ENCODE data around the gene IMMT.

DNA sequence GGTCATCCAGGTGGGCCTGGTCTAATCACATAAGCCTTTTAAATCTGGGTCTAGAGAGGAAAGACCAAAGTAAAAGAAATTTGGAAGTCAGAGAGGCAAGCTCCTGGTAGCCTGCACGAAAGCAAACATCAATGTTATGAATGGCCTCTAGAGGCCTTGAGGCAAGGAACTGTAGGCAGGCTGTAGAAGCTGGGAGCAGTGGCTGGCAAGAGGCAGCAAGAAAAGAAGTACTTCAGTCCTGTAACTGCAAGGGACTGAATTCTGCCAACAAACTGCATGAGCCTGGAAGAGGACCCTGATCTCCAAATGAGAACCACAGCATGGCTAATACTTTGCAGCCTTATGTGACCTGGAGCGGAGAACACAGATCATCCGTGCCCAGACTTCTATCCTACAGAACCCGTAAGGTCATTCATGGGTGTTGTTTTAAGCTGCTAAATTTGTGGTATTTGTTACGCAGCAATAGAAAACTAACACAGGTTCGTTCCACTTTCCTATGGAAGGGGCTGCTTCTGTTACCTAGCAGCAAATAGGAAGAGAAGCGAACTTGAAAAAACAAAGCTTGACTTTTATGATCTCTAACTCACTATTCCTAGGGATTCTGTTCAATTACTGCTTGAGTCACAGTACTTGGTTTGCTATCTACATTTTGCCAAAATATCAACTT, 1.2 kb downstream of the IMMT start:
- TF ChIP-seq, protein P1, sequence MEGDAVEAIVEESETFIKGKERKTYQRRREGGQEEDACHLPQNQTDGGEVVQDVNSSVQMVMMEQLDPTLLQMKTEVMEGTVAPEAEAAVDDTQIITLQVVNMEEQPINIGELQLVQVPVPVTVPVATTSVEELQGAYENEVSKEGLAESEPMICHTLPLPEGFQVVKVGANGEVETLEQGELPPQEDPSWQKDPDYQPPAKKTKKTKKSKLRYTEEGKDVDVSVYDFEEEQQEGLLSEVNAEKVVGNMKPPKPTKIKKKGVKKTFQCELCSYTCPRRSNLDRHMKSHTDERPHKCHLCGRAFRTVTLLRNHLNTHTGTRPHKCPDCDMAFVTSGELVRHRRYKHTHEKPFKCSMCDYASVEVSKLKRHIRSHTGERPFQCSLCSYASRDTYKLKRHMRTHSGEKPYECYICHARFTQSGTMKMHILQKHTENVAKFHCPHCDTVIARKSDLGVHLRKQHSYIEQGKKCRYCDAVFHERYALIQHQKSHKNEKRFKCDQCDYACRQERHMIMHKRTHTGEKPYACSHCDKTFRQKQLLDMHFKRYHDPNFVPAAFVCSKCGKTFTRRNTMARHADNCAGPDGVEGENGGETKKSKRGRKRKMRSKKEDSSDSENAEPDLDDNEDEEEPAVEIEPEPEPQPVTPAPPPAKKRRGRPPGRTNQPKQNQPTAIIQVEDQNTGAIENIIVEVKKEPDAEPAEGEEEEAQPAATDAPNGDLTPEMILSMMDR (IDR thresholded peaks at IDR 0.05) = no peak
- no peak for TF ChIP-seq POLR2A (IDR thresholded peaks at IDR 0.05)
